Metanephros (tissue), 1 donor: ENCODE results near the gene SF3B5. TPM values are rescaled to one million over a fixed set of nuclear protein-coding genes. Genes with fewer than 3 reads are reported as not detected.

ENCODE experiments used
- total RNA-seq: library from RNA; depleted of rRNA; stranded (reverse); fragments of >200 nt; gene quantifications from one replicate; pipeline ENCODE4 v1.2.3, GENCODE V29; 2014

SF3B5 gene
- total RNA-seq, result 119 TPM

DNA sequence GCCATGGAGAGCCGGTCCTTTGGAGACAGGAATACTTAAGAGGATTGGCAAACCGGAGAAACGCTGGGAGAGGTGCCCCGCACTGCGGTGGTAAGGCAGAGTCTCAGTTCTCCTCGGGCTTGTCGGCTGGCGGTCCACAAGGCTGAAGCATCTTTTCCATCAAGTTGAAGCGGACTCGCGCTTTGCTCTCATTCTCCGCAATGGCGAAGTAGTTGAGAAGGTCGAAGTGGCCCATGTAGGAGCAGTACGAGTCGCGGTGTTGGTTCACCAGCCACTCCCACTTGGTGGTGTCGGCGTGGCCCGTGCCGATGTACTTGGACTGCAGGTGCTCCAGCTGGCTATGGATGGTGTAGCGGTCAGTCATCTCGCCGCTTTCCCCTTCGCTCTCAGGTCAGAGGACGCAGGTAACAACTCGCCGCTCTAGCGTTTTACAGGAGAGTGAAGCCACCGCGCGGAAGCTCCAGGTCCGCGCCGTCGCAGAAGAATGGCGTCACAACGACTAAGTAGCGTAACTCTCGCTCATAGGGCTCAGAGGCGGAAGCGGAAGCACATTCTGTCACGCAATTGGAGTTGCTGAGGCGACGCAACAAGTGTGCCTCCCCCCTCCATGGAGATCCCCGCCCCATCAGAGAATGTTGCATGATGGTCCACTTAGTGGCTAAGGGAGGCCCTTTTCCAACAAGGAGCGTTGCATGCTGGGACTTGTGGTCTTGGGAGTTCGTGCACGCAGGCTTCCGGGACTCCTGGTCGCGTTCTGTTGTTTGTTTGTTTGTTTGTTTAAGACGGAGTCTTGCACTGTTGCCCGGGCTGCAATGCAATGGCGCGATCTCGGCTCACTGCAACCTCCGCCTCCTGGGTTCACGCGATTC, at the start of gene SF3B5:
Gene SF3B5 (minus strand): TSS at position 440 of the 869 bp plus-strand sequence. CDS start 76 bp downstream, at position 364.

Other genes with a start within 250 kb of the SF3B5 start
- gene ZC2HC1B, start 231.1 kb downstream of the SF3B5 start, total RNA-seq, result 0.93 TPM
- gene PLAGL1, start 87.3 kb downstream of the SF3B5 start, total RNA-seq, result 80.4 TPM
- 6.8 TPM for gene STX11, start 54.9 kb upstream of the SF3B5 start, total RNA-seq
- 295 TPM for gene UTRN, start 189.8 kb upstream of the SF3B5 start, total RNA-seq